GM23248 (cell line): ENCODE data around the gene VPS26A.

ENCODE experiments used
- EZH2 ChIP-seq: fragments of 200-600 bp; sonication (generic); IDR thresholded peaks from 2 replicates; pipeline ENCODE4 v1.6.1; 2018; ENCODE audit warnings: antibody characterized with exemption, mild to moderate bottlenecking; ENCODE audit not compliant: insufficient read depth, poor library complexity, severe bottlenecking
- EZH2phosphoT487 ChIP-seq: fragments of 200-600 bp; sonication (generic); IDR thresholded peaks from 2 replicates; pipeline ENCODE4 v1.6.1; 2018; ENCODE audit warnings: antibody characterized with exemption, moderate library complexity, mild to moderate bottlenecking, low read depth; ENCODE audit not compliant: insufficient read depth

DNA sequence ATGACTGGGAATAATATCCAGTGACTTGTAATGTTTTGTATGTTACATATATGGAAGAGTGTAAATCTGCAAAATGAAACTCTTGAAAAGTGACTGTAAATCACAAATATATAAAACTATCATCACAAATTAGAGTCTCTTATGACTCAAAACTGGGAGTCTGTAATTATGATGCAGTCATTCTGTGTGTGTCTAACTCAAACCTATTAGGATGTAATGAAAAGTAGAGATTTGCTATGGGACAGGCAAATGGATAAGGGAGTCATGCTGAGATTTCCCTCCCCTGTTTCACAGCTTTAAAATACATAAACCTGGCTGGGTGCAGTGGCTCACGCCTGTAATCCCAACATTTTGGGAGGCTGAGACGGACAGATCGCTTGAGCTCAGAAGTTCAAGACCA lies 87.5 kb downstream of the VPS26A start:
- no peak for TF ChIP-seq EZH2
- TF ChIP-seq EZH2phosphoT487, result no peak
